ENCODE data around the gene PTPN1.
A peak's percentile ranks its signal among the peaks of the same experiment; 100 is the strongest.

The PTPN1 gene

GRCh38 chr20:50610212-50610718 lies 100.1 kb downstream of the PTPN1 start:
- Histone ChIP-seq H3F3A (ENCODE audit: insufficient read depth, low read length) (no peaks in the 10 kb centered on the region), H3K4me1 (ENCODE audit: insufficient read depth, low read length, severe bottlenecking) (no peaks in the 10 kb centered on the region), H3K4me2 (ENCODE audit: low read length) (no peak overlapping the region), H3K36me3 (ENCODE audit: insufficient read depth, low read length) (no peaks in the 10 kb centered on the region), H3K9me2 (ENCODE audit: low read depth, low read length) (no peaks in the 10 kb centered on the region), H3K9ac (ENCODE audit: low read length) (no peak overlapping the region), H2AFZ (ENCODE audit: low read length) (no peak overlapping the region), H3K27ac (ENCODE audit: low read depth, low read length, poor library complexity, severe bottlenecking) (no peak overlapping the region), H3K79me2 (ENCODE audit: insufficient read depth, low read length) (no peaks in the 10 kb centered on the region), H3K9me3 (ENCODE audit: low read length) (no peaks in the 10 kb centered on the region), H4K20me1 (ENCODE audit: insufficient read depth, low read length) (no peaks in the 10 kb centered on the region), H3K27me3 (ENCODE audit: insufficient read depth, low read length) (0 out of 2 replicates have a peak, but pooled peaks cover 4% of the 10 kb centered on the region), H3K4me3 (ENCODE audit: low read depth, low read length, poor library complexity, severe bottlenecking) (no peak overlapping the region)
- TF ChIP-seq CTCF (IDR thresholded peaks at IDR 0.05; ENCODE audit: low read length): peak; percentile 16
- no peak for TF ChIP-seq EZH2 (IDR thresholded peaks at IDR 0.05; ENCODE audit: borderline replicate concordance, low read length)

GRCh38 chr20:50611128-50611810 lies 101.1 kb downstream of the PTPN1 start:
- Histone ChIP-seq H3K4me1 (ENCODE audit: insufficient read depth, low read length, severe bottlenecking) (no peaks in the 10 kb centered on the region), H3K4me2 (ENCODE audit: low read length) (no peak overlapping the region), H3K27ac (ENCODE audit: low read depth, low read length, poor library complexity, severe bottlenecking) (no peak overlapping the region), H3K9ac (ENCODE audit: low read length) (no peak overlapping the region), H3K9me3 (ENCODE audit: low read length) (no peaks in the 10 kb centered on the region), H3K27me3 (ENCODE audit: insufficient read depth, low read length) (0 out of 2 replicates have a peak, but pooled peaks cover 4% of the 10 kb centered on the region), H3F3A (ENCODE audit: insufficient read depth, low read length) (no peaks in the 10 kb centered on the region), H3K9me2 (ENCODE audit: low read depth, low read length) (no peaks in the 10 kb centered on the region), H3K36me3 (ENCODE audit: insufficient read depth, low read length) (no peaks in the 10 kb centered on the region), H3K4me3 (ENCODE audit: low read depth, low read length, poor library complexity, severe bottlenecking) (no peak overlapping the region), H4K20me1 (ENCODE audit: insufficient read depth, low read length) (no peaks in the 10 kb centered on the region), H2AFZ (ENCODE audit: low read length) (no peak overlapping the region), H3K79me2 (ENCODE audit: insufficient read depth, low read length) (no peaks in the 10 kb centered on the region)
- TF ChIP-seq EZH2 (IDR thresholded peaks at IDR 0.05; ENCODE audit: borderline replicate concordance, low read length) (no peak), CTCF (IDR thresholded peaks at IDR 0.05; ENCODE audit: low read length) (no peak)

- no peaks in the 10 kb centered on the region for H3F3A ChIP-seq (ENCODE audit: insufficient read depth, low read length)
- H3K27me3 ChIP-seq (ENCODE audit: insufficient read depth, low read length): no peaks in the 10 kb centered on the region
- H3K9ac ChIP-seq (ENCODE audit: low read length): no peak overlapping the region
- no peak overlapping the region for H3K4me2 ChIP-seq (ENCODE audit: low read length)
- no peaks in the 10 kb centered on the region for H3K79me2 ChIP-seq (ENCODE audit: insufficient read depth, low read length)
- no peaks in the 10 kb centered on the region for H3K4me1 ChIP-seq (ENCODE audit: insufficient read depth, low read length, severe bottlenecking)
- H3K4me3 ChIP-seq (ENCODE audit: low read depth, low read length, poor library complexity, severe bottlenecking): no peak overlapping the region
- no peak overlapping the region for H2AFZ ChIP-seq (ENCODE audit: low read length)
- no peaks in the 10 kb centered on the region for H3K9me3 ChIP-seq (ENCODE audit: low read length)
- no peaks in the 10 kb centered on the region for H3K9me2 ChIP-seq (ENCODE audit: low read depth, low read length)
- H3K27ac ChIP-seq (ENCODE audit: low read depth, low read length, poor library complexity, severe bottlenecking): no peak overlapping the region
- H4K20me1 ChIP-seq (ENCODE audit: insufficient read depth, low read length): no peaks in the 10 kb centered on the region
- TF ChIP-seq EZH2 (IDR thresholded peaks at IDR 0.05; ENCODE audit: borderline replicate concordance, low read length): no peak
- no peak for TF ChIP-seq CTCF (IDR thresholded peaks at IDR 0.05; ENCODE audit: low read length)
- no peaks in the 10 kb centered on the region for H3K36me3 ChIP-seq (ENCODE audit: insufficient read depth, low read length)
Observed at GRCh38 chr20:50613438-50614169, 103.4 kb downstream of the PTPN1 start.
